T-helper 2 cell (primary cell): Measurements from ENCODE around the gene USH1C.

Source experiments
- DNase-seq, 5 experiments: peaks; one replicate each; pipeline versions ENCODE4 v3.0.0 to v3.0.0-alpha.2; 2012 to 2022

Gene USH1C

DNA sequence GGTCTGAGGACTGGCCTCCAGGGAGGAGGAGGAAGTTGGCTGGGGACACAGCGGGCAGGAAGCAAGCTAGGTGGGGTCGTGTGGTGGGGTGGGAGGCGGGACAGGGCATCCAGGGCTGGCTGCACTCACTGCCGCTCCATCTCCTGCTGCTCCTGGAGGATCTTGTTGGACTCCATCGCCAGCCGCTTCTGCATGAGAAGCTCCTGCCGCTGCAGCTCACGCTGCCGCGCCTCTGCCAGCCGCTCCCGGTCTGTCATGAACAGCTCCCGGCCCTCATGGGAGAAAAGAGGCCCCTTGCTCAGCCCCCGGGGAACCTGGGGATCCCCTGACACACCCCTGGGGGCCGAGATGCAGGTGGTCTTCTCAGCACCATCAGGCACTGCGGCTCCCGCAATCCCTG, 21.6 kb downstream of the USH1C start:
- DNase-seq: no peak

DNA sequence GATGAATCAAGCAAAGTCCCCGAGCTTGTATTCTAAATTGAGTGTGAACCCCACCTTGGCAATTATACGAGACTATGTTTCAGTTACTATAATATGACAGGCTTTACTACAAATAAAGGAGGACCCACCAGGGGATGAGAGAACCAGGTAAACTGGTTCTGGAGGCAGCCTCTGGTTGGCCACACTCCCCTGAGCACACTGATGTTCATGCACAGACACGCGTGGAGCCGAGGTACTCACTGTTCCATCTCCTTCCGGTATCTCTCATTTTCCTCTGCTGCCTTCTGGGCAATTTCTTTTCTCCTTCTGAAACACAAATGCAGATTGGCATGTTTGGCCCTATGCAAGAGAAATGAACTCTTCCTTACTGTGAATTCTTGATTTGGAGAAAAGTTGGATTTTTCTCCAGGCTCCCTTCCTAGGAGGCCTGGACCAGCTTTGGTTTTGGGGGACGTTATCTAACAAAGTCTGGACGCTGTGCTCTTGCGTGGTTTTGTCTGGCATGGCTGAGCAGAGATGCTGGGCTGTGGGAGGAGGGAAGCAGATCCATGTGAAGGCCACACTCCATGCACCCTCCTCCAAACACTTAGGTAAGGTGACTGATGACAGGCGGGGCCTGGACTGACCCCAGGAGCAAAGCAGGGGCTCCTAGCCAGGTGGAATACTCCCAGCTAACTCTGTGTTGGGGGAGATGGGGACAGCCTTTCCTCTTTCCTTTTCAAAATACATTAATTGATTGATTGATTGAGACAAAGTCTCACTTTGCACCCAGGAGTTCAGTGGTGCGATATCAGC, 22.9 kb downstream of the USH1C start:
- no peak for DNase-seq

DNA sequence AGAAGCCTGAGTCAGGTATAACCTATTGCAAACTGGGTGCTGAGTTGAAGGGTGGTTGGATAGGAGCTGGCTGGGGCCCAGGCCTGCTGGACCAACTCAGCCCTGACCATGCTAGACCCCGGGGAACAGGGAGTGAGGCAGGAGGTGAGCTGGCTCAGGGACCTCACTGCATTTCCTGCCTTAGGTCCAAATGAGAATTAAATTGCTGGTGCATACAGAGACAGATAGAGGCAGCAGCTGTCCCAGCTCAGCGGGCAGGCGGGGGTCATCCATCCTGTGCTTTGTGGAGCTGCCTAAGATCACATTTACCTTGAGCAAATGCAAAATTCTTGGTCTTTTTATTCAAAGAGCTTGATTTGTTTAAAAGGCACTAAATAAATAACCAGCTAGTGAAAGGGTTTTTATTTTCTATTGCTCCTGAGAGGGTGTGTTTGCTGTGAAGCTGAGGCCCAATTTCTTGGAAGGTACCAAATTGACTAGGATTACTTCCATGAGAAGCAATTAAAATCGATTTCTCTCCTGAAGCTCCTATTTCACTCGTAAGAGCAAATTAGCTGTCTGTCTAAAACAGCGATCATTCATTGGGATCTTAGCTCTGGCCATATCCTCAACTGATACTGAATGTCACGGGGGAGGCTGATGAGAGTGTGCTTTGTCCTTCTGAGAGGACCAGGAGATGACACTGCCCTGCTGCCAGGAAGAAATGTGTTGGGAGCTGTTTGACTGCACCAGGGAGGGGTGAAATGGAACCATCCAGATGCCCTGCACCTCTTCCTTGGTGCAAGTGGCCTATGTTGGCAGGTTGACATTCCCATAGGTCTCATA, 24.9 kb downstream of the USH1C start:
- no peak for DNase-seq

DNA sequence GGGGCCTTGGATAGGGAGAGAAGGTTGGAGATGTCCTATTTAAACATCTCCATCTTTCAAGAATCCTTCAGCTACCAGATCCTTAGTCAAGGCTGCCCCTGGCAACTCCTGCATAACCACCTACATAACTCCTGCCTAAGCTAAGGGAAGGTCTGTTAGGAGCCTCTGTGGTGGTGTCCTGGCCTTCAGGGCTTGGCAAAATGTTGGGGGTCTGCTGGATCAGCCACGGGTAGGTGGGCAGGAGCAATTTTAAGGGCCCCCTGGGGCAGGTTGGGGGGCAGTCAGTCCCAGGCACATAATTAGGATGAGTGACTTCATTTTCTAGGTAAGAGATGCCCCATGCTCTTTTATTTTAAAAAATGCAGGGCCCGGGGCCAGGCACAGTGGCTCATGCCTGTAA, 25.9 kb downstream of the USH1C start:
- no peak for DNase-seq

DNA sequence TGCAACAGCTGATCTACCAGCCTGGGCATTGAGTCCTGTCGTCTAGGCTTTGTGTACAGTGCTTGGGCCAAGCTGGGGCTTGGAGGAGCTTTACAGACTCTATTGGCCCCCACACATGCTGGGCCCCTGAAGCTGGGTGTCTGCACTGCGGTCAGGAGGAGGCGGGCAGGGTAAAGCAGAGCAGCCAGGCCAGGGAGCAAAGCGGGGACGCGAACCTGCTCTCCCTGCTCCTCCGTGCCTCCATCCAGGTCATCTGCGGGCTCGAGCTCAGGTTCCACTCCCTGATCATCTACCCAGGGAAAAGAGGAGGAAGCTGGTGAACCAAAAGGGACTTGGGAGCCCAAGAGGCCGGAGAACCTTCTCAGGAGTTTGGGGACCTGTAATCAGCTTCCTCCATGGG, 27.0 kb downstream of the USH1C start:
- no peak for DNase-seq

DNA sequence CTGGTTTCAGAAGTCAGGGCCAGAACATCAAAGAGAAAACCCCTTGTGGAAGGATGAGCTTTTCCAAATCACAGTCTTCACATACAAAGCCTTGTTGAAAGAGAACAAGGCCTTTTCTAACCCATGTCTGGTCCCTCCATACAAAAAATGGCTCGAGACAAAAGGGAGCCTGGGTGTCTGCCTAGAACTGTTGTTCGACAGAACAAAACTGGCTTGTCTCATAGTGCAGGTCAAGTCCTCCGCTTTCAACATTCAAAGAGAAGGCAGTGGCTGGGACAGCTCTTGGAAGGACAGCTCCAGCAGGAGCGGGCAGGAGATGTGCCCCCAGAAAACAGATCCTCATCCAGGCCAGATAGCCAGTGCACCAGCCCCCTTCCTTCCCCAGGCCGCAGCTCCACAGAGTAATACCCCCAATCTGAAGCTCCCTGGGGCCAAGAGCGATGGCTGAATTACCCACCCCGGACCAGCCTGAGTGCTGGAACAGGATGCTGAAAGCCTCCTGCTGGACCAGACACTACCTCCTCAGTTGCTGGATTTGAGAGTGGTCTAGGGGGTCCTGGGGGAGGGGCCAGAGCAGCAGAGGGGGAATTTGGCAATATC, 27.6 kb downstream of the USH1C start:
- no peak for DNase-seq

DNA sequence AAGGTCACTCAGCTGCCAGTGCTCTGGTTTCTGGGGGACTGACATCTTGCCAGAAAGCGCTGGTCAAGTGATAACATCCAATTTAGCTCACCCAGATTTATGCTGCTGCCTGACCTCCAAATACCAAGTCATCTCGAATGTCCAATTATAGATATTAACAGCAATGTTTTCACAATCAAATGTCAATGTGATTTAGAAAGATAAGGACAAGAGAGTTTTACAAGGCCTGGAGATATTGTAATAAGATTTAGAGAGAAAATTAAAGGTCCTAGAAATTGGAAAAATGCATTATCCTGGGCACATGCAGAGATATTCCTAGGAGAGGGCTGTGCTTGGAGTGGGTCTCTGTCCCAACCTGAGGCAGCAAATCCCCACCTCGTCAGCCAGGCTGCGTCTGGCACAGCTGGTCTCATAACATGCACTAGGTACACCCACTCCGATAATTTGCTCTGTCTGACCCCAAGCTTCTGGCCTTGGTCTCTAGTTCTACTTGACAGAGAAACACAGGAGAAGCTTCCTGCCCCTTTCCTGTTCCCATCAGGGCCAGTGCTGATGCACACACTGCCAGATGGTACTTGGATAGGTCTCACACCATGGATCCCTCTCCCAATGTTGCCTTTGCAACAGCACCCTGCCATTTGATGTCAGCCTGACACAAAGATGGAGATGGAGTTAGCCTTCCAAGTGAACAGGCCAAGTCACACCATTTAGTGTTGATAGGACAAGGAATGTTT, 28.6 kb downstream of the USH1C start:
- no peak for DNase-seq

DNA sequence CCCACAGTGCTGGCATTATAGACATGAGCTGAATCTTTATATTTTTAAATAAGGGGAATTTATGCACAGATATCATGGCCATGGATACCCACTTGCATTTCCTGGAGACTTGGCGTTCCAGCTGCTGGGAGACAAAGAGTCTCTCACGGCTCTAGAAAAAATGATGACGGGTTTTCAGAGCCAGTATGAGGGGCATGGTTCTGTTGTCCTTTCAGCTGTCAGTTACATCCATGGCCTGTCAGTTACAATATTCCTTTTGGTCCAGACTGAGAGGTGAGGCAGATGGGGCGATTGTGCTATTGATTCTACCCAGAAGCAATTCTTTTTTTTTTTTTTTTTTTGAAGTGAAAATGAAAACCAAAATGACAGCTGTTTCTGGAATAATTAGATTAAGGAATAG, 29.7 kb downstream of the USH1C start:
- DNase-seq: no peak

DNA sequence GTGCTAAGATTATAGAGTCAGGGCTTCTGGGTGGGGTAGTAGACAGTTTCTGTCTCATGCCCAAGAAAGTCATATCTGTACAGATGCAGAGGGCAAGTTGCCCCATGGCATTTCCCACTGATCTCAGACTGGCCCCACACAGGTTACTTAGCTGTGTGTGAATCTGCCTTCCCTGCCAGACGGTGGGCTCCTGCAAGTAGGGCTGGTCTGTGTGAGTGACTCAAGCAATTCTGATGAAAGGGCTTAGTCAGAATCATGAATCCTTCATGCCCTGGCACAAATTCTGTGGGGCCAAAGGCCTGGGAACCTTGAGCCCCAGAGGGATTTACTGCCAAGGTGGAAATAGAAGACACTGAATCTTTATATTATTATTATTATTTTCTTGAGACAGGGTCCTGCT, 30.4 kb downstream of the USH1C start:
- DNase-seq: no peak

DNA sequence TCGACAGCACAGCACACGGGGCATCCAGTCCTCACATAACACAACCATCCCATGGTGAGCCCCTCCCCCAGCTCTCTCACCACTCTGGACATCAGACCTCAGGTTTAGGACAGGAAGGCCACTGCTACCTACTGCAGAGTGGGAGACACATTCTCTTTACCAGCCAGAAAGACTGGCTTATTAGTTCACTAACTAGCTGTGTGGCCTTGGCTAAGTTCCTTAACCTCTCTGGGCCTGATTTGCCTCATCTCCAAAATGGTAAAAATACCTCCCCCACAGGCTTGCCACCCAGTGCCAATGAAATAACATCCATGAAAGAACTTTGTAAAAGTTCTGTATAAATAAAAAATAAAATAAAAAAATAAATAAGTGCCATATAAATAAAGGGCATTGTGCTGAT, 32.1 kb downstream of the USH1C start:
- no peak for DNase-seq

DNA sequence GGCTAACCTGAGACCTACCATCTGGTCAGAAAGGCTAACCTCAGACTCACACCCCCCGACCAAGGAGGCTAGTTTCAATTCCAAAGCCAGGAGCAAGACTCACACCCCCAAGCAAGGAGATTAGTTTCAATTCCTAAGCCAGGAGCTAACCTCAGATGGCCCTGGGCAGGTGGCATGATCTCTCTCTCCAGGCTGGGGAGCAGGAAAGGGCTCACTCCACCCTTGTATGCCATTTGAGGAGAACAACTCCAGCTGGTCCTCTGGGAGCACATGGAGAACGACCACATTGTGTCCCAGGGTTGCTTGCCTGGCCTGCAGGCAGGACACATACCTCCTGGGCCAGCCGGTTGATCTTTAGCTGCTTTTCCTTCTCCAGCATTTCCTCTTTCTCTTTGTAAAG, 32.6 kb downstream of the USH1C start:
- no peak for DNase-seq

DNA sequence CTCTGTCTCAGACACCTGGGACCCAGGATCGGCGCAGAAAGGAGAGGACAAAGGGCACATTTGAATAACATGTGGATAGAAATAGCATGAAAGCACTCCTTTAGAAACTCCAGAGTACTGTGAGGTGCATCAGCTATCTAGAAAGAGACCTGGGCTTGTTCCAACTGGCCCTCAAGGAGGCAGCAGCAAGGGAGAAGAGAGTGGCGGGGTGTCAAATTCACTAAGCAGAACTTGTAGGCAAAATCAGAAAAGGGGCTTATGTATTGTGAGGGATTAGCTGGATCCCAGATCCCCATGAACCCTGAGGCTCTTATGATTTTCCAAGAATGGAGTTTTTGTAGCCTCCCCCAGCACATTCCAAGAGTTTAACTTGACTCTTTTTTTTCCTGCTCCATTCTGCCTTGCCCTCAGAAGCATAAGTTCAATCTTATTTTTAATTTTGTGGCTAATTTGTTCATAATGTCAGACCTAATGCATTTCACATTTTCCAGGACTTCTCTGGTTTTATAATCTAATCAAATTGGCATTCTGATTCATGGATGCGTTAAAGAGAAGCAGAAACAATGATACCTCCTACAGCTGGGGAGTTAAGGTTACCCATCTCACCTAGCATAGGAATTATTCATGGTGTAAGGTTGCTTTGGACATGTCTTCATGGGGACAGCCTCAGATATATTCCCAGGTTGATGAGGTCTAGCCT, 33.6 kb downstream of the USH1C start:
- no peak for DNase-seq

DNA sequence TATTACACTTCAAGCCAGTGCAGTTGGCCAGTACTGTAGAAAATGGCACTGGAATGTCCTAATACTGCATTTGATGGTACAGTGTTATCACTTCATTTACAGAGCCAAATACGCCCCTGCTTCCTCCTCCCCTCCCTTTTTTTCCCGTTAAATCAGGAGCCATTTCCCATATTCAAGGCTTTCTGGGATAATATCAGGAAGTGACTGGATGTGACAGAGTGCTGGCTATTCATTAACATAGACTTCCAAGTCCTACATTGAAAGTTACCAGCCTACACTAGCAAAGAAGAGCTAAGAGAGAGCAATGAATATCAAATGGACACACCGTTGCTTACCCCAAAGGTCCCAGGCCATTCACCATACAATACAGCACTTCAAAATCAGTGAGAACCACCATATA, 35.4 kb downstream of the USH1C start:
- DNase-seq: no peak

DNA sequence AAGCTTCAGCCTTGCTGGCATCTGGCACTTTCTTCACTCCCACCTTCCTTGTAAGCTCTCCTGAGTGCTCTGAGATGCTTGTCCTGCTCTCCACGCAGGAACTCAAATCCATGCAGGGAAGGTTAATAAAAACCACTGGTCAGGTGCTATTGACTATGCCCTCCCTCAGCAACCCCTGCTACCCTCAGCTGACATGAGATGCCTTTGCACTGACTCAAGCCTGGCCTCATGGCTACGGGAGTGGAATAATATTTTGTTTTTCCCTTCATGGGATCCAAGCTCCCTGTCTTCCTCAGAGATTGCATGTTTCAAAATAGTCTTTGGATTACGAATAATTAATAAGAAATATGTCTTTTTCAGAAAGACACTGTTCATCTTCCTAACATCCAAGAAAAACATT, 35.9 kb downstream of the USH1C start:
- DNase-seq: no peak

DNA sequence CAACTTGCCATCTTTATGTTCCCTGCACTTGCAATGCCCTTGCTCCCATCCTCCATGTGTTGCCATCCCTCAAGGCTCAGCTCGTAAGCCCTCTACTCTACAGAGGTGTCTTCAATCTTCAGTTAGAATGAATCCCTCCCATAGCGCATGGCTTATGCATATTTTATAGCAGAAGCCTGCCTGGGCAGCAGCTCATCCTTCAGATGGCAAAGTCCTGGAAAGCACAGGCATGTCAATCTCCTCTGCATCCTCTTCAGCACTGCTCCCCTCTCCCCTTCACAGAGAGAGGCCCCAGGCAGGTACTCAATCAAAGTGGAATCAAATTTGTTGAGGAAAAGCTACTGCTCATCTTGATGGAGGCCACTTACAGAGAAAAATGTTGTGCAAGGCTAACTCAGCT, 36.4 kb downstream of the USH1C start:
- no peak for DNase-seq

DNA sequence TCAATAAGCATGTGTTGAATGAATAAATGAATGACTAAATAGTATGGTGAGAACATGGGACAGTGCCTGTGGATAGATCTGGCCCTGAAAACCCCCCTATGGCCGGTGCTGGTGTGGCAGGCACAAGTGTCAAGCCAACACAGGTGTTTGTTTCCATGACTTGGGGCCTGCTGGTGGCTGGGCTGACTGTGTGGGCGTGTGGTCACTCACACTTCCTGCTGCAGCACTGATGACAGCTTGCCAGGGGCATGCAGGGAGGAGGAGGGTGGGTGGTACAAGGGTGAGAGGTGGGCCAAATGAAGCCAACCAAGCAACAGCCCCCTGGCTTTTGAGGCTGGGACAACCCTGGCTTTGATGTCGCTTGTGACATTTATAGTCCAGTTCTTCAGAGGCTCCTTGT, 37.3 kb downstream of the USH1C start:
- DNase-seq: no peak

DNA sequence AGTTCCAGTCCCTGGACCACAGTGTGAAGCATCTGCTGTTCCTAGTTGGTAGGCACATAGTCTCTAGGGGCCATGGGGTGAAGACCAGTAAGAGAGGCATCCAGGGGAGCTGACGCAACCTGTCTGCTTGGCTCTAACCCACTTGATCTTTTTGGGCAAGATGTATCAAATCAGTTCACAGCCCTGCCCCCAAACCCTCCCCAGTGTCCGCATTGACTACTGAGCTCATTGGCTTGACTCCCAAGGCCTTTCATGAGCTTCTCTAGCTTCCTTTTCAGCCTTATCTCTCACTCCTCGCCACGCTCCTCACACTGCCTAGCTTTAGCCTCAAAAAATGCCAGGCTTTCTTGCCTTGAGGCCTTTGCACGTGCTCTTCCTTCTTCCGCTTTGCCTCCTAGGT, 37.9 kb downstream of the USH1C start:
- no peak for DNase-seq

DNA sequence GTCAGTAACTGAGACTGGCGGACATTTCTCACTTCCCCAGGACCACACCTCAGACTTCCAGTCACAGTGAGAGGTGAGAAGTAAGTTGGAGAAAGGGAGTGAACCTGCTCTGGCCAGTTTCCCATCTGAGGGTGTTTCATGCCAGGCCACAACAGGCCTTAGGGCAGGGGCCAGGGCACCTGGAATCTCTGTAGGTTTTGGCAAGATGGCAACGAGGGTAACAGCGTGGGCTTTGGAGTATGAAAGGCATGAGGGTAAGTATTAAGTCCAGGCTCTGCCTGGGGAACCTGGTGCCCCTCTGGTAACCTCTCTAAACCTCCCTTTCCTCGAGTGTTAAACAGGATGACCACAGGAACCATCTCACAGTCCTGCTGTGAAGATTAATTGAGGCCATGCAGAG, 39.1 kb downstream of the USH1C start:
- DNase-seq: no peak

DNA sequence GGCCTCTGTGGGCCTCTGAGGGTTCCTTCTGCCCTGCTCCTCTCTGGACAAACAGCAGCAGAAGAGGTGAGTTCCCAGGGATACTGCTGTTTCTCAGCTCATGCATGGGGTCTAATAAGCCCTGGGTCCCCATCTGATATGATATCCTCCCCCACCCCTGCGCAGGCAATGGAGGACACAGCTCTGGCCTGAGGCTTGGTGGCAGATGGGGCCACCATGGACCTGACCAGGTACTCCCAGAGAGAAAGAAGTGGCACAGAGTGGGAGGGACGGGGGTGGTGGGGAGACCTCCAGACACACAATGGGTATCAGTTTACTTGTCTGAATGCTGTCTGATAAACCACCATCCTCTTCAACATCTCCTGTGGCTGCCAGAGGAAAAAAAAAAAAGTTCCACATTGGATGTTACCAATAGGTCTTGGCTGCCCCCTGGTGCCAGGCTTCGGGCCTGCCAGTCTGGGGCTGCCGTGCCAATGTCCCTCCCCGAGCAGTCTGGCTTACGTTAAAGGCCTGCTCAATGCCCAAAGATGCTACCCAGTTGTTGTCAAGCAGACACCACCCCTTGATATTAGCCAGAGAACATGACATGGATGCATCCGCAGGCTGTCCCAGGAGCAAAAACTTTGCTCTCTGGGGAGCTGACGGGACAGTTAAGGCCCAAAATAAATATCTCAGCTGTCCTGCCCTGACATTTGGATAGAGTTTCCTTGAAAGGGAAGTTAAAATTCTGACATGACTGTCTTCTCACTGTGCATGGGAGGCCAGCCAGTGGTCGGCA, 39.7 kb downstream of the USH1C start:
- peak; percentile 41 to 68 (median 63) for DNase-seq

DNA sequence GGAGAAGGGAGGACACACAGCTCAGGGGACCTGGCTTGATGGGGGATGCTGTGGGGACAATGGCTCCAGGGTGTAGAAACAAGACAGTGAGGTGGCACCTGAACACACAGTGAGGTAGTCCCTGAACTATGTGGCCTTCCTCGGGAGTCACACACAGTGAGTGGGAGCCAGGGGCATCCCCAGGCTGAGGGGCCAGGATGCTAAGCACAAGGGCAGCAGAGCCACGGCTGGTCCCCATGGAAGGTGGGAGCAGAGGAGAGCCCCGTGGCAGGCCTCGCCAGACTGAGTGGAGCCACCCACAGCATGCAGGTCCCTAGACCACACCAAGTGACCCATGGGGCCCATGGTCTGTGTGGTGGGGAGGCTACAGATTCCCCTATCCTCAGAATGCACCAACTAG, 41.6 kb downstream of the USH1C start:
- DNase-seq: no peak

DNA sequence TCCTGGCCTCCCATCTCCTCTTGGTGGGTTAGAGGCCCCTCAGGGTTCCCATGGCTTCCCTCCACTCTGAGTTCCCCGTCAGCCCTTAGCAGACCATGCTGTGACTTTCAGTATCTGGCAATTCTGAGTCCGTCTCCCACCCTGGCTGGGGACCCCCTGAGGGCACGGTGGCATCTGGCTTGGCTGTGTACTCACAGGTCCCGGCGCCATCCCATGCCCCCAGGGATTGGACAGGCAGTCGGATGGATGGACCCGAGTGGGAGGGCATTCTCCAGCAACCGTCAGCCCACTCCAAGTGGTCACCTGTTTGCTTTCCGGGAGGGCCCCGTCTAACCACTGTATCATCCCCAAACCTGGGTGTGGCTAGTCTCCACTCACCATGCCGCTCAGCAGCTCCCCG, 43.5 kb downstream of the USH1C start:
- no peak for DNase-seq

DNA sequence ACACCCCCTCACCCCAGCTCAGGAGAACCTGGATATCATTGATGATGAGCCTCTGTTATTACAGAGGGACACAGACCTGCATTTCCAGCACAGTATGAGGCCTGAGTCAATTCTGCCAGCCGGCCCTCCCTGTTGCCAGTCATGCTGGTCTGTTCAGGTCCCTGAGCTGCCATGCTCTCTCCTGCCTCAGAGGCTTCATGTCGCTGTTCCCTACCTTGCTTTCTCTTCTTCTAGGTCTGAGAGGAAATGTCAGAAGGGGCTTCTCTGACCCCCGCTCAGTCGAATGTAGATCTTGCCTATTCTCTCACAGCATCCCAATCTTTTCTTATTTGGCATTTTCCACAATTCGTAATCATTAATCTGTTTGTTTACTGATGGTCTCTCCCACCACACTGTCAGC, 45.7 kb downstream of the USH1C start:
- DNase-seq: no peak
